Testis (tissue), 2 donors: ENCODE measurements around the gene GTF2I.

Experiments
- CTCF ChIP-seq, 3 experiments: fragments of 450-650 bp in 2 of 3; fragments of 200-600 bp in 1 of 3; sonication (generic) in 1 of 3; IDR thresholded peaks; one replicate each; pipeline ENCODE4 v1.5.1; 2016 to 2019; ENCODE audit warnings: antibody characterized with exemption in 3 of 3, mild to moderate bottlenecking in 2 of 3, moderate library complexity in 1 of 3
- POLR2A ChIP-seq: fragments of 450-650 bp; IDR thresholded peaks from one replicate; pipeline ENCODE4 v1.6.1; 2017; ENCODE audit warnings: antibody characterized with exemption, mild to moderate bottlenecking, moderate library complexity

GRCh38 chr7:74655324-74655723 lies 2.2 kb upstream of the GTF2I start:
- TF ChIP-seq CTCF (IDR thresholded peaks at IDR 0.05): no peak
- TF ChIP-seq POLR2A: no peak
